Body of pancreas (tissue), 4 donors: ENCODE measurements around the gene P3H4.

Experiments
- CTCF ChIP-seq, 7 experiments: fragments of 450-650 bp in 4 of 7; fragments of 200-600 bp in 3 of 7; sonication (generic) in 3 of 7; IDR thresholded peaks; one replicate each; pipeline ENCODE4 v1.5.1; 2016 to 2019; ENCODE audit warnings: antibody characterized with exemption in 7 of 7
- POLR2A ChIP-seq, 3 donors: fragments of 450-650 bp; IDR thresholded peaks; one replicate each; pipeline ENCODE4 v1.6.1; 2016; ENCODE audit warnings: antibody characterized with exemption in 3 of 3, mild to moderate bottlenecking in 2 of 3

GRCh38 chr17:41781404-41782110 is 30.2 kb downstream of the P3H4 start:
- TF ChIP-seq POLR2A (IDR thresholded peaks at IDR 0.05) (no peak), CTCF (IDR thresholded peaks at IDR 0.05) (no peak)
